Karpas-422 (cell line): Measurements from ENCODE around the gene ACOT2. TPM values are rescaled to one million over a fixed set of nuclear protein-coding genes. Genes with fewer than 3 reads are reported as not detected.
A peak's percentile ranks its signal among the peaks of the same experiment; 100 is the strongest.

Experiments
- DNase-seq: peaks from one replicate; pipeline ENCODE4 v3.0.0-alpha.2; 2015
- H2AFZ ChIP-seq: fragments of 200-600 bp; sonication (generic); 2 replicates; pipeline ENCODE4 v1.6.1; 2014; ENCODE audit warnings: antibody characterized with exemption, low read length, mixed read lengths
- H3K27ac ChIP-seq: fragments of 200-600 bp; sonication (generic); 2 replicates; pipeline ENCODE4 v1.5.1; 2014; ENCODE audit warnings: mild to moderate bottlenecking, low read length, moderate library complexity
- H3K27me3 ChIP-seq: fragments of 200-600 bp; sonication (generic); 2 replicates; pipeline ENCODE4 v1.6.1; 2014; ENCODE audit warnings: low read length, mixed read lengths
- H3K36me3 ChIP-seq: fragments of 200-600 bp; sonication (generic); 2 replicates; pipeline ENCODE4 v1.6.1; 2014; ENCODE audit warnings: low read length, mixed read lengths; ENCODE audit not compliant: insufficient read depth
- H3K4me1 ChIP-seq: fragments of 200-600 bp; sonication (generic); 2 replicates; pipeline ENCODE4 v1.6.1; 2014; ENCODE audit warnings: mild to moderate bottlenecking, low read length, mixed read lengths
- H3K4me2 ChIP-seq: fragments of 200-600 bp; sonication (generic); 2 replicates; pipeline ENCODE4 v1.6.1; 2014; ENCODE audit warnings: low read length, low read depth, mild to moderate bottlenecking; ENCODE audit not compliant: poor library complexity, severe bottlenecking
- H3K4me3 ChIP-seq: fragments of 200-600 bp; sonication (generic); 2 replicates; pipeline ENCODE4 v1.5.1; 2014; ENCODE audit warnings: mild to moderate bottlenecking, antibody characterized with exemption, low read length, mixed read lengths
- H3K79me2 ChIP-seq: fragments of 200-600 bp; sonication (generic); 2 replicates; pipeline ENCODE4 v1.6.1; 2014; ENCODE audit warnings: mild to moderate bottlenecking, low read length, mixed read lengths
- H3K9ac ChIP-seq: fragments of 200-600 bp; sonication (generic); 2 replicates; pipeline ENCODE4 v1.6.0; 2014; ENCODE audit warnings: low read length
- H3K9me2 ChIP-seq: fragments of 200-600 bp; sonication (generic), shearing (Covaris generic); replicated peaks from 2 replicates; pipeline ENCODE4 v1.6.0; 2014; ENCODE audit warnings: mild to moderate bottlenecking, low read length, moderate library complexity; ENCODE audit not compliant: insufficient read depth
- H3K9me3 ChIP-seq: fragments of 300-700, 200-600 bp; sonication (generic); 2 replicates; pipeline ENCODE4 v1.6.1; 2014; ENCODE audit warnings: low read length, mixed read lengths
- H4K20me1 ChIP-seq: fragments of 200-600 bp; sonication (generic); 2 replicates; pipeline ENCODE4 v1.6.1; 2014; ENCODE audit warnings: mild to moderate bottlenecking, antibody characterized with exemption, low read length, low read depth; ENCODE audit not compliant: insufficient read depth
- total RNA-seq: library from RNA; depleted of rRNA; stranded (reverse); fragments of >200 nt; shearing (Covaris generic); gene quantifications from 2 replicates; pipeline ENCODE4 v1.2.3, GENCODE V29; 2014; ENCODE audit warnings: low replicate concordance

The ACOT2 gene
- total RNA-seq, 1 experiment from 2014 or later = 38.5 TPM

DNA sequence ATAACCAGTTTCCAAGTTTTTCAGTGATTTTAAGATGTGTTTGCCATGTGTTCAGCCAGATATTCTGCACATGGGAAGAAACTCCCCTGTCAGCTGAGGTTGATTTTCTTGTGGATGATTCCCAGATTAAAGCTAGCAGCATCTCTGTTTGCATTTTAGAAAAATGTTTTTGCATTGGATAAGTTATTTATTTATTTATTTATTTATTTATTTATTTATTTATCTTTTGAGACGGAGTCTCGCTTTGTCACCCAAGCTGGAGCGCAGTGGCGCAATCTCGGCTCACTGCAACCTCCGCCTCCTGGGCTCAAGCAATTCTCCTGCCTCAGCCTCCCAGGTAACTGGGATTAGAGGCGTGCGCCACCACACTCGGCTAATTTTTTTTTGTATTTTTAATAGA, 25.5 kb downstream of the ACOT2 start:
- Histone ChIP-seq H3K9me2 (no peaks in the 10 kb centered on the region), H4K20me1 (no peaks in the 10 kb centered on the region), H3K9me3 (no peaks in the 10 kb centered on the region), H3K79me2 (no peaks in the 10 kb centered on the region), H2AFZ (no peak overlapping the region), H3K36me3 (no peaks in the 10 kb centered on the region), H3K9ac (no peak overlapping the region), H3K4me3 (no peak overlapping the region), H3K27ac (no peak overlapping the region), H3K4me2 (no peak overlapping the region), H3K27me3 (no peaks in the 10 kb centered on the region), H3K4me1 (peaks cover 16% of the 10 kb centered on the region)
- peak; percentile 19 for DNase-seq

DNA sequence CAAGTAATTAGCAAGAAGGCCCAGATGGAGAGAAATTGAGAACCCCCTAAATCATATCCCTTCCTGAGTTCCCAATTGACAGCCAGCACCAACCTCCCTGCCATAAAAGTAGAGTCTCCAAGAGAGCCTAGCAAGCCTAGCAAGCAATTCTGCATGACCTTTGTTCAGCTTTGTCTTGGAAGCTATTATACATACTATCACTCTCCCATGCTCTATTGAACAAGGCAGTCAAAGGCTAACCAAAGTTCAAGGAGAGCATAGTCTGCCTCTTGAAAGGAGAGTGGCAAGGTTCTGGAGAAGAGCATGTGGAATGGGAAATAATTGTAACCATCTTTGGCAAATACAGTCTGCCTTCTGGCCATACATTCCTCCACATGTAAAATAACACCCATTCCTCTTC, 30.5 kb downstream of the ACOT2 start:
- Histone ChIP-seq H3K4me2 (no peak overlapping the region), H3K4me3 (no peak overlapping the region), H3K9me3 (no peaks in the 10 kb centered on the region), H3K9me2 (no peaks in the 10 kb centered on the region), H3K27ac (no peak overlapping the region), H3K79me2 (no peaks in the 10 kb centered on the region), H3K4me1 (no peaks in the 10 kb centered on the region), H3K9ac (no peak overlapping the region), H4K20me1 (no peaks in the 10 kb centered on the region), H3K36me3 (no peaks in the 10 kb centered on the region), H3K27me3 (no peaks in the 10 kb centered on the region), H2AFZ (no peak overlapping the region)
- peak; percentile 38 for DNase-seq

DNA sequence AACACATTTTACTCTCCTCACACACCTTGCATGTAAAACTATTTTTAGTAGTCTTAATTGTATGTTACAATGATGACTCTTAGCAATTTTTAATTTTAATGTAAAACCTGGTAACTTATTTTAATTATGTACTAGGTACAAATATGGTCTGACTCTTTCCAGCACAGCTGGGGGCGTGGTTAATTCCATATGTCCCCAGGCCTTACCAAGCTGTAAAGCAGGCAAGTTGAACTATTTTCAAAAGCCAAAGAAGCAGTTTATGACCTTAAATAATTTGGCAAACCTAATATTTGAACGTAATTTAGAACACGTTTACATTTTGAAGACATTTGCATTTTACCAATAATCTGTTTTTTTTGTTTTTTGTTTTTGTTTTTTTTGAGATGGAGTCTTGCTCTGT, 34.0 kb downstream of the ACOT2 start:
- Histone ChIP-seq H3K27me3 (no peaks in the 10 kb centered on the region), H3K36me3 (no peaks in the 10 kb centered on the region), H3K9me3 (no peaks in the 10 kb centered on the region), H3K79me2 (no peaks in the 10 kb centered on the region), H3K4me3 (no peak overlapping the region), H3K4me2 (no peak overlapping the region), H3K9me2 (no peaks in the 10 kb centered on the region), H2AFZ (no peak overlapping the region), H3K27ac (no peak overlapping the region), H3K4me1 (no peaks in the 10 kb centered on the region), H3K9ac (no peak overlapping the region), H4K20me1 (no peaks in the 10 kb centered on the region)
- DNase-seq = peak; percentile 19

- H3K9me3 ChIP-seq = no peaks in the 10 kb centered on the region
- no peak overlapping the region for H3K4me3 ChIP-seq
- H3K79me2 ChIP-seq = no peaks in the 10 kb centered on the region
- no peak overlapping the region for H3K9ac ChIP-seq
- H2AFZ ChIP-seq = 0 out of 2 replicates have a peak overlapping the region, but pooled peaks have one; percentile 0
- no peak overlapping the region for H3K27ac ChIP-seq
- H3K27me3 ChIP-seq = no peaks in the 10 kb centered on the region
- H3K36me3 ChIP-seq = no peaks in the 10 kb centered on the region
- no peaks in the 10 kb centered on the region for H3K9me2 ChIP-seq
- no peak overlapping the region for H3K4me2 ChIP-seq
- H4K20me1 ChIP-seq = no peaks in the 10 kb centered on the region
- peak; percentile 10 for DNase-seq
- H3K4me1 ChIP-seq = no peaks in the 10 kb centered on the region
Measured at GRCh38 chr14:73606271-73606670, 37.3 kb downstream of the ACOT2 start.

GRCh38 chr14:73607241-73607640, 38.2 kb downstream of the ACOT2 start:
- DNase-seq = no peak
- Histone ChIP-seq H3K27me3 (no peaks in the 10 kb centered on the region), H3K4me1 (no peaks in the 10 kb centered on the region), H3K4me3 (no peak overlapping the region), H4K20me1 (no peaks in the 10 kb centered on the region), H3K9ac (no peak overlapping the region), H3K4me2 (no peak overlapping the region), H3K36me3 (no peaks in the 10 kb centered on the region), H3K79me2 (no peaks in the 10 kb centered on the region), H2AFZ (no peak overlapping the region), H3K9me3 (no peaks in the 10 kb centered on the region), H3K9me2 (no peaks in the 10 kb centered on the region), H3K27ac (no peak overlapping the region)

GRCh38 chr14:73610687-73611086, 41.7 kb downstream of the ACOT2 start:
- Histone ChIP-seq H3K4me1 (no peaks in the 10 kb centered on the region), H3K27ac (no peak overlapping the region), H3K27me3 (no peaks in the 10 kb centered on the region), H3K4me3 (no peak overlapping the region), H3K4me2 (no peak overlapping the region), H3K9me3 (no peaks in the 10 kb centered on the region), H3K36me3 (no peaks in the 10 kb centered on the region), H3K9ac (no peak overlapping the region), H3K9me2 (no peaks in the 10 kb centered on the region), H4K20me1 (no peaks in the 10 kb centered on the region), H2AFZ (no peak overlapping the region), H3K79me2 (no peaks in the 10 kb centered on the region)
- no peak for DNase-seq

DNA sequence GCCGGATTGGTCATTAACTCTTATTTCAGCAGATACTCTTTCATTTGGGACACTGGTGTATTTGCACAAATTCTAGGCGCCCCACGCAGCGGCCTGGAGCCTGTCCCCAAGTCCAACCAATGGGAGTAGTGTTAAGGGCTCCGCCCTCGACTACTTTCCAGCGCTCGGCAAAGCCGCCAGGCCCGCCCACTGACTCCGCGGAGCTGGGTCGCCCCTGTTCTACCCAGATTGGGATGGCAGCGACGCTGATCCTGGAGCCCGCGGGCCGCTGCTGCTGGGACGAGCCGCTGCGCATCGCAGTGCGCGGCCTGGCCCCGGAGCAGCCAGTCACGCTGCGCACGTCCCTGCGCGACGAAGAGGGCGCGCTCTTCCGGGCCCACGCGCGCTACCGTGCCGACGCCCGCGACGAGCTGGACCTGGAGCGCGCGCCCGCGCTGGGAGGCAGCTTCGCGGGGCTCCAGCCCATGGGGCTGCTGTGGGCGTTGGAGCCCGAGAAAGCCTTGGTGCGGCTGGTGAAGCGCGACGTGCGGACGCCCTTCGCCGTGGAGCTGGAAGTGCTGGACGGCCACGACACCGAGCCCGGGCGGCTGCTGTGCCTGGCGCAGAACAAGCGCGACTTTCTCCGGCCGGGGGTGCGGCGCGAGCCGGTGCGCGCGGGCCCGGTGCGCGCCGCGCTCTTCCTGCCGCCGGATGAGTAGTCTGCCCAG, 43.5 kb downstream of the ACOT2 start, which contains the start of gene ACOT6:
ACOT6 (plus strand) TSS at position 179 of the 707 bp plus-strand sequence; CDS start at position 234, 55 bp downstream.
- peak; percentile 78 for DNase-seq
- Histone ChIP-seq H3K27ac (no peak within 1 kb of the TSS), H2AFZ (peak within 1 kb of the TSS; percentile 46; the same call in 1 of the 2 replicates)

DNA sequence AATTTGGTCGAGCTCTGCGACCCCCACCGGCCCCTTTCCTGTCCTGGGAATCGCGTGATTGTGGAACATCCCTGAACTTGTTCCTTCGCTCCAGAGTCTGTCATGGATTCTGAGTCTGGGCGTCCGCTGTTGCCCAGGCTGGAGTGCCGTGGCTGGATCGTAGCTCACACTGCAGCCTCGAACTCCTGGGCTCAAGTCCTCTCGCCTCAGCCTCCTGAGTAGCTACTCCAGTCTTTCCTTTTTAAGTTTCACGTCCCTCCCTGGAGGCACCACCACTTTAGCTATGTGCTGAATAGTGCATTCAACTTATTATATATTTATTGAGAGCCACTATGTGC, 44.0 kb downstream of the ACOT2 start:
- Histone ChIP-seq H3K27ac (no peak overlapping the region), H2AFZ (no peak overlapping the region)

More for the DNA sequence above, 43.5 kb downstream of the ACOT2 start, which contains the start of gene ACOT6:
- peak within 1 kb of the TSS; percentile 63 for H3K4me3 ChIP-seq
- H3K9me2 ChIP-seq = no peaks in the 10 kb centered on the region
- H3K9me3 ChIP-seq = no peaks in the 10 kb centered on the region
- H3K4me1 ChIP-seq = no peaks in the 10 kb centered on the region
- peak within 1 kb of the TSS; percentile 59 for H3K4me2 ChIP-seq
- H4K20me1 ChIP-seq = no peaks in the 10 kb centered on the region
- H3K36me3 ChIP-seq = no peaks in the 10 kb centered on the region
- no peaks in the 10 kb centered on the region for H3K79me2 ChIP-seq
- H3K27me3 ChIP-seq = no peaks in the 10 kb centered on the region
- H3K9ac ChIP-seq = peak within 1 kb of the TSS; percentile 58

More for the DNA sequence above, 44.0 kb downstream of the ACOT2 start:
- H3K4me2 ChIP-seq = peak overlapping the region; percentile 59
- no peaks in the 10 kb centered on the region for H3K79me2 ChIP-seq
- H3K36me3 ChIP-seq = no peaks in the 10 kb centered on the region
- no peaks in the 10 kb centered on the region for H3K4me1 ChIP-seq
- H4K20me1 ChIP-seq = no peaks in the 10 kb centered on the region
- no peaks in the 10 kb centered on the region for H3K27me3 ChIP-seq
- H3K9ac ChIP-seq = peak overlapping the region; percentile 58
- H3K9me3 ChIP-seq = no peaks in the 10 kb centered on the region
- DNase-seq = no peak
- H3K4me3 ChIP-seq = peak overlapping the region; percentile 63; the same call in 1 of the 2 replicates
- H3K9me2 ChIP-seq = no peaks in the 10 kb centered on the region
